ENCODE results near the gene SLC25A39.
A peak's percentile ranks its signal among the peaks of the same experiment; 100 is the strongest.
"Not testable (repeated sequence)": the region's sequence is repeated elsewhere in the genome, so short reads cannot be mapped to it uniquely, and the experiment has no call there.

Gene SLC25A39, protein sequence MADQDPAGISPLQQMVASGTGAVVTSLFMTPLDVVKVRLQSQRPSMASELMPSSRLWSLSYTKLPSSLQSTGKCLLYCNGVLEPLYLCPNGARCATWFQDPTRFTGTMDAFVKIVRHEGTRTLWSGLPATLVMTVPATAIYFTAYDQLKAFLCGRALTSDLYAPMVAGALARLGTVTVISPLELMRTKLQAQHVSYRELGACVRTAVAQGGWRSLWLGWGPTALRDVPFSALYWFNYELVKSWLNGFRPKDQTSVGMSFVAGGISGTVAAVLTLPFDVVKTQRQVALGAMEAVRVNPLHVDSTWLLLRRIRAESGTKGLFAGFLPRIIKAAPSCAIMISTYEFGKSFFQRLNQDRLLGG

DNA sequence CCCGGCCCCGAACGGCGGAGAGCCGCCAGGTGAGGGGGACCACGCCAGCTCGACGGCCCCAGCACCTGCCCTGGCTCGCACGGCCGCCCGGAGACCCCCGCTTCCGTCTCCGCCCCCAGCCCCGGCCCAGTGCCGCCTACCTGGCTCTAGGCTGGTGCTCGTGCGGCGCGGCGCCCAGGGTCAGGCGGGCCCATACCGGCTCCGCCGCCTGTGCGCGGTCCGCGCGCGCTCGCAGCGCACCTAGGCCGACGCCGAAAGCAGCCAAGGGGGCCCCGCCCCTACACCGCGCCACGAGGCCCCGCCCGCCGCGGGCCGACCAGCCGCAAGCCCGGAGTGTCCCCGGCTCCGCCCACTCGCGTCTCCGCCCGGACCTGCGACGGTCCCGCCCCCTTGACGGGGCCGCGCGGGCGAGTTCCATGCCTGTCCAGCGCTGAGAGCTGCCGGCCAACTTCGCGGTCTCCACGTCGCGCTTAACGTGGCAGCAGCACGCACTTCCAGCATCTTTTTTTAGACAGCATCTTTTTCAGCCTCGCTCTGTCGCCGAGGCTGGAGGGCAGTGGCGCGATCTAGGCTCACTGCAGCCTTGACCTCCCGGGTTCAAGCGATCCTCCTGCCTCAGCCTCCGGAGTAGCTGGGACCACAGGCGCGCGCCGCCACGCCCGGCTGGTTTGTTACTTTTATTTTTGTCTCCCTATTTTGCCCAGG, at the start of gene SLC25A39:
Gene SLC25A39, minus strand, starts transcription at position 253 of the 705 bp plus-strand sequence. CDS start 1,261 bp downstream, outside the sequence.
- peak; percentile 90 to 93 for DNase-seq (ENCODE audit: low read depth in 2 of 2)

DNA sequence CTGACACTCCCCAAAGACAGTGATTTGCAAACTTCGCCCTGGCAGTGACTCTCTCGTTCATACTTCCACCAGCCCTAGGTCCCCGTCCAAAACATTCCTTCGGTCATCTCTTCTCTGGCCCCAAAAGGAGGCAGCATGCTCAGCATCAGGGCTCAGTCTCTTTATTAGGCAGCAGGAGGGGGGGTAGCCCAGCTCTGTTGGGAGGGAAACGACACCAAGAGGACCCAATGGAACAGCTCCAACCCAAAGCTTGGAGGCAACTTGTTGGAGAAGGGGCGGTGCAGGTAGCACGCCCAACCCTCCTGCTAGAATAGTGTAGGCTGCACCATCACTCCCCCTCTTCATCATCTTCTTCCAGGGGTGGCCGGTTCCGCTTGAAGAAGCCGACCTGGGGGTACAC, 47.4 kb upstream of the SLC25A39 start:
- no peak for DNase-seq (ENCODE audit: low read depth in 2 of 2)

DNA sequence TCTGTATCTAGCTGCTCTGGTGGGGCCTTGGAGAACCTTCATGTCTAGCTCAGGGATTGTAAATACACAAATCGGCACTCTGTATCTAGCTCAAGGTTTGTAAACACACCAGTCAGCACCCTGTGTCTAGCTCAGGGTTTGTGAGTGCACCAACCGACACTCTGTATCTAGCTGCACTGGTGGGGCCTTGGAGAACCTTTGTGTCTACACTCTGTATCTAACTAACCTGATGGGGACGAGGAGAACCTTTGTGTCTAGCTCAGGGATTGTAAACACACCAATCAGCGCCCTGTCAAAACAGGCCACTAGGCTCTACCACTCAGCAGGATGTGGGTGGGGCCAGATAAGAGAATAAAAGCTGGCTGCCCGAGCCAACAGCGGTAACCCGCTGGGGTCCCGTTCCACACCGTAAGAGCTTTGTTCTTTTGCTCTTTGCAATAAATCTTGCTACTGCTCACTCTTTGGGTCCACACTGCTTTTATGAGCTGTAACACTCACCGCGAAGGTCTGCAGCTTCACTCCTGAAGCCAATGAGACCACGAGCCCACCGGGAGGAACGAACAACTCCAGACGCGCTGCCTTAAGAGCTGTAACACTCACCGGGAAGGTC, 44.9 kb upstream of the SLC25A39 start:
- DNase-seq (ENCODE audit: low read depth in 2 of 2), result not testable (repeated sequence)

DNA sequence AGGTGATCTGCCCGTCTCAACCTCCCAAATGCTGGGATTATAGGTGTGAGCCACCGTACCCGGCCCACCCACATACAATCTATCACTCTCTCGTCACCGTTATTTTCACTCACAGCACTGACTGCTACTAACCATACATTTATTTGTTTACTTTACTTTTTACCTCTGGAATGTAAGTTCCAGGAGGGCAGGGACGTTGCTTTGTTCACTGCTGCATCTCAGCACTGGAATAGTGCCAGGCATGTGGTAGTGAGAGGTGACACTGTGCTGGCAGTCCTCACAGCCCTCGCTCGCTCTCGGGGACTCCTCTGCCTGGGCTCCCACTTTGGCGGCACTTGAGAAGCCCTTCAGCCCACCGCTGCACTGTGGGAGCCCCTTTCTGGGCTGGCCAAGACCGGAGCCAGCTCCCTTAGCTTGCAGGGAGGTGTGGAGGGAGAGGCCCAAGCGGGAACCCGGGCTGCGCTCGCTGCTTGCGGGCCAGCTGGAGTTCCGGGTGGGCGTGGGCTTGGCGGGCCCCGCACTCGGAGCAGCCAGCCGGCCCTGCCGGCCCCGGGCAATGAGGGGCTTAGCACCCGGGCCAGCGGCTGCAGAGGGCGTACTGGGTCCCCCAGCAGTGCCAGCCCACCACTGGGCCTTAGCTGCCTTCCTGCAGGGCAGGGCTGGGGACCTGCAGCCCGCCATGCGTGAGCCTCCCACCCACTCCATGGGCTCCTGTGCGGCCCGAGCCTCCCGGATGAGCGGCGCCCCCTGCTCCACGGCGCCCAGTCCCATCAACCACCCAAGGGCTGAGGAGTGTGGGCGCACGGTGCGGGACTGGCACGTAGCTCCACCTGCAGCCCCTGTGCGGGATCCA, 44.0 kb upstream of the SLC25A39 start:
- DNase-seq (ENCODE audit: low read depth in 2 of 2), result not testable (repeated sequence)

DNA sequence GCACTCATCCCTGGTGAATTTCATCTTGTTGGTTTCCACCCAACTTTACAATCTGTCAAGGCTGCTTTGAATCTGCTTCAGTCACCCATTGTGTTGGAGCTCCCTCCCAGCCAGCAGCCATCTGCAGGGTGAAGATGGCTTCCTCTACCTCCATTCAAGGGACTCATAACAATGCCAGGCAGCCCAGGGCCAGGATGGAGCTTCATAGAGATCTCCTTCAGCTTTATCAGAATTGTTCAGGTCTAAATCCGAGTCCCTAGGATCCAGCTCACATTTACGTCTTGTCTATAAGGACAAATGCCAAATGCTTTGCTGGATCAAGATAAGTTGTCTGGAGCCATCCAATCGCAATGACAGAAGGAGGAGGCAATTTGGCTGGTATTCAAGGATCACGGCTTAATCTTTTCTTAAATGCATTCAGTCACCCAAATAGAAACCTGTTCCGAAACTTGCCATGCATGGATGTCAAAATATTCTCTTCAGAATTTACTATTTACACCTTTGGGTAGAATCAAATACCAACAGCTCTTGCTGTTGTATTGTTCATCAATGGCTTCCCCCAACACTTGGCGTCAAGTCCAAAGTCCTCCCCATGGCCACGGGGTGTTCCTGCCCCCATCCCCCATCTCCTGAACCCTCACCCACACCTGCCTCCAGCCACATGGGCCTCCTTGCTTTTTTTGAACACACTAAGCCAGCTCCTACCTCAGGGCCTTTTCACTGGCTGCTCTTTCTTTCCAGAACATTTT, 42.8 kb upstream of the SLC25A39 start:
- DNase-seq (ENCODE audit: low read depth in 2 of 2), result no peak

DNA sequence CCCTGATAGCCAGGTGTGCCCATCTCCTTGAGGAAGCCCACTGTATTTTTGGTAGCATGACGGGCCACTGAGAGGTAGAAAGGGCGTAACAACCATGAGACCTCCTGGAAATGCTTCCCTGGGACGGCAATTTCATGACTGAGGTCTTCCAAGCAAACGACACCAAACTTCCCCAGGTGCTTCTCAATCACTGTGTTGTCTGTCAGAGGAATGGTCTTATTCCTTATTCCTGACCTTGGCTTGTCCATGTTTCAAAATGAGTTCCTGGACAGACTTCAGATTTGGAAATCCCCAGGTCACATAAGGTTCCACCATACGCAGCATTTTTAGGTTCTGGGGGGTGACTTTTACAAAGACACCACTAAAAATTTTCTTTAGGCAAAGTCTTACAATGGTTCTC, 40.4 kb upstream of the SLC25A39 start:
- not testable (repeated sequence) for DNase-seq (ENCODE audit: low read depth in 2 of 2)

DNA sequence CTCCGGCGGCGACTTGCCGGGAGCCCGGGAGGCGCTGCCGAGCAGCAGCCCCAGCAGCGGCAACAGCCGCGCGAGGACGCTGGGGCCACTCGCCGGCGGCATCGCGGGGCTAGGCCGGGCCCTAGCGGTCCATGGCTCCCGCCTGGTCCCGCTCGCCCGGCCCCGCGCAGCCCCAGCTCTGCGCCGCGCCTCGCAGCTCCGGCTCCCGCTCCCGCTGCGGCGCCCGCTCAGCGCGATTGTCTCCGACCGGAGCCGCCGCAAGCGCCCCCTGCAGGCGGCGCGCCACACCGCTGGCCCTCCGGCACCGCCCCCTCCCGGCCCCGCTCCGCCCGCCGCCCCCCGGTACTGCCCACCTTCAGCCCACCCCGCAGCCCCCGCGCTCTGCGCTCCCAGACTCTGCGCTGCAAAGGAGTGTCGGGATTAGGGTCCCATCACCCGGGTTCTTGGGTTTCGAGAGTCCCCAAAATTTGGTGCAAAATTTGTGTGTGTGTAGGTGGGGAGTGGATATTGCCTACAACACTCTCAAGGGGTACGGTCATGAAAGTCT, 39.1 kb upstream of the SLC25A39 start, which contains the start of gene FAM171A2:
Gene FAM171A2, minus strand, starts transcription at position 241 of the 547 bp plus-strand sequence. Its CDS starts 139 bp downstream, at position 102.
- peak; percentile 27 to 37 for DNase-seq (ENCODE audit: low read depth in 2 of 2)

DNA sequence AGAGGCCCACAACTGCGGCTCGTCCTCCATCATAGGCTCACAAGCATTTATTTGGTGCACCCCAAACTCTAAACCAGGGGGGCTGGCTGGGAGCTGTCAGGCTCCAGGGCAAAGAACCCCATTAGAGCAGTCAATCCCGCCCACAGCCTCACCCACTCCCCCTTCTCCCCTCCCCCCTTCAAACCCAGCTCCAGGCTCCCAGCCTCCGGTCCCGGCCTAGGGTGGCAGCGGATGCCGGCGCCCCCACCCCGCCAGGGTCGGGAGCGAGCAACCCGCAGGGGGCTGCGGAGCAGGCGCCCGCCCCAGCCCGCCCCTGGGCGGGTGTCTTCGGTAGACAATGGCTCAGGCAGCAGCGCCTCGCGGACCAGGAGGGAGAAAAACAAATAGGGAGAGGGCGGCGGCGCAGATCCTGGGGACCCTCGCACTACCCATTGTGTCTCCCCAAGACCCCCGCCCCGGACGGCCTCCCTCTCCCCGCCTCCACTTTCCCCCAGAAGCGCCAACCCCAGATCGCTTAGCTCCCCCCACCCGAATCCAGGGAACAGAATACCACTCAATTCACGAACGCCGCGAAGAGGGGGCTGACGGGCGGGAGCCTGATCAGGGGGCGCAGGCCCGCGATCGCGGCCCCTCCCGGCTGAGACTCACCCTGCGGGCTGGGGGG, 38.5 kb upstream of the SLC25A39 start:
- no peak for DNase-seq (ENCODE audit: low read depth in 2 of 2)

DNA sequence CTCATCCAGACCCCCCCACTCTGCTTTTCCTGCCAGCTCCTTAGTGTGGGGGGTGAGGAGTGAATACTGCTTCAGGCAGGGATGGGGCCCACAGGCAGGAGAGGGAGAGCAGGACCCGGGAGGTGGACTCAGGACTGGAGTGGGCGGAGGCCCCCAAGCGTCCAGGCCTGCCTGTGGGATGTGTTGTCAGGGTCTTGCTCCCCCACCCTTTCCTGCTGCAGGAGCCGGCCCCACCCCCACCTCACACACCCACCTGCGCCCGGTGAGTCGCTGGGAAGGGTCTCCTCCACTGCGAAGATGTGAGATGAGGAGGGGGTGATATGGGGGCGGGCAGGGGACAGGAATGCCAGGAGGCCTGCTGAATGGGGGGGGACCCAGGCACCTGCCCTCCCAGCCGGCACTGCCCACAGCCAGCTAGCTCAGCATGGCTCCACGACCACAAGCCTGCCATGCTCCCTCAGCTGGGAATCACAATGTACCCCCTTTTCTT, 37.9 kb upstream of the SLC25A39 start:
- DNase-seq (ENCODE audit: low read depth in 2 of 2), result no peak

DNA sequence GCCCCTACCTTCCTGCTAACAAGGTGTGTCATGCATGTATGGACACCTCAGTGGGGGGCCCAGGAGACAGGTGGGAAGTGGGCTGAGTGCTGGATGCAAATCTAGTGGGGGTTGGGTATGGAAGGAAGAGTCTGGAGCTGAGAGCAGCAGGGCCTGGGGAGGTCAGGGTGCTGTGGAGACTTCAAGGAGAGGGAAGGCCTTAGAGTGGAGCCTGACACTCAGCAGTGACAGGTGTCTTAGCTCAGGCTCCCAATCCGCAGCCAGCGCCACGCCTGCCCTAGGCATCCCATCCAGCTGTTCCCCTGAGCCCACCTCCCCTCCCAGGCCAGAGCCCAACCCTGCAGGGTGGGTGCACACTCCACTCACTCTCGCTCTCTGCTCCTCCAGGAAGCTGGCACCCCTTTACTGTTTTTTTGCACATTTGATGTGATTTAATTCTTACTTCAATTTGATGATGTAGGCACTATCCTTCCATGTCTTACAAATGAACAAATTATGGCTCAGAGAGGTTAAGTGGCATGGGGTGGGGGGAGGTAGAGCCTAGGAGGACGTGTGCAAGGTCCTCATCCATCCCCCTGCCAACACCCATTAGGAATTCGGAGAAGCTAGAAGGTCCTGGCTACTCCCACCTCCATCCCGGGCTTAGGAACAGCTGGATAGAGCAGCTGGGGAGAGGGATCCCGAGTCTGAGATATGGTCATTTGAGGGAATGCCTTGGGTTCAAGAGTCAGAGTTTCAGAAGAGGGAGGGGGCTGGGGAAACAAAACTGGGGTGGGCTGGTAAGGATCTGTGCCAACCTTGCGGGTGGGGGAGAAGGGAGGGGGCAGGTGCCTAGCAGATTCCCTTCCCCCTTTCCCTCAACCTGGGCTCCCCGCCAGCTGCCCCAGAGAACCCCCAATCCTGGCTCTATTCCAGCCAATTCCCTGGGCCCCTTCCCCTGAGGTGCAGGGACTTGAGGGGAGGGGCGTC, 37.0 kb upstream of the SLC25A39 start:
- DNase-seq (ENCODE audit: low read depth in 2 of 2), result no peak

DNA sequence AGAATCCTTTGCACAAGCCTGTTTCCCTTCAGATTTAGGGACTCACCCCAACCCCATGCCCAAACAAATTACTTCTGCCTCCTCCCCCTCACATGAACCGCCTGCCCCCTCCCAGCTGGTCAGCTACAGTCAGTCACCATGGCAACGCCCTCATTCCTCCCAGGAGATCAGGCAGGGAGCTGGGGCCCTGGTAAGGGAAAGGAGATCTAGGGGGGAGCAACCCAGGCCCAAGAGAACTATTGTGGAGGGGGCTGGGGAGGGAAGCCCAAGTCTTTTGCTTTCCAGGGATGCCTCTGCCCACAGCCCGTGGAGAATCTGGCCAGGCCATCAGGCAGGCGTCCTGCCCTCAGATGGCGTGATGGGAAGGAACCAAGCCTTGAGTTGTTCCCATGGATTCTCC, 36.2 kb upstream of the SLC25A39 start:
- DNase-seq (ENCODE audit: low read depth in 2 of 2), result no peak

DNA sequence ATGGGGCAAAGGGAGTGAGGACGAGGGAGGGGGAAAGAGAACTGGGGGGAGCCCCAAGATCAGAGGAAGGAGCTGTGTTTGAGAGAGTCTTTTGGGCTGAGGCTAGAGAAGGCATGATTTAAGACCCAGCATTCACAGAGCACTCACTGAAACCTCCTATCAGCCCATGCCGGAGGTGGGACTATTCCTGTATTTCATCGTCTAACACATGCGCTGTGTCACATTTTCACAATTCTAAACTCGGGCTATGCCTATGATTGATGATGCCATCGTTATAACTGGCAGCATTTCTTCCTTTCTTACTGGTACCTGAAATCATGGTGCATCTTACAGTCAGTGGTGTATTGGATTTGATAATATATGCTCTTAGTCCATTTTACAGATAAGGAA, 35.5 kb upstream of the SLC25A39 start:
- DNase-seq (ENCODE audit: low read depth in 2 of 2), result no peak

DNA sequence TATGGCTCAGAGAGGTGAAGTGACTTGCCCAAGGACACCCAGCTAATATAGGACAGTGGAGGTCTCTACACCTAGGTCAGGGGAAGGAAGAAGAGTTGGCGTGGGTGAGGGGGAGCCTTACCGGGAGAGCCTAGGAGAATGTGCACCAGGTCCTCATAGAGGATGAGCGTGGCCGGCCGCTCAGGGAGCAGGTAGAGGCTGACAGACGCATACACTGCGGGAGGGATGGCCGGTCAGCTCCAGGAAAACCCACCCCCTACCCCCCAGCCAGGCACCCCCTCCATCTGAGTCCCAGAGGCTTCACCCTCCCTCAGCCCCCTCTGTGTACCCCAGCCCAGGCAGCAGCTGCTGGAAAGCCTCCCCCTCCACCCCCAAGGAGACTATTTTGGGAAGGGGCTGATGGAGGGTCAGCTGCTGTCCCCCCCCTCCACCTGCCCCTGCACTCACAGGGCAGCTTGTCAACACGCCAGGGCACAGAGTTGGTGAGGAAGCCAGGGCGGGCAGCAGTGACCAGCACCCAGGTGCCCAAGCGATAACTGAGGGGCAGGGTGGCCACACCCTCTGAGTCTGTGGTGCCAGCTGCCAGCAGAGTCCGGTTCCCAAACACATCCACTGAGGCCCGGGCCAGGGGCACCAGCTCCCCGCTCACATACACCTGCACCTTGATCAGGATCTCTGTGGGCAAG, 35.0 kb upstream of the SLC25A39 start:
- DNase-seq (ENCODE audit: low read depth in 2 of 2), result no peak

DNA sequence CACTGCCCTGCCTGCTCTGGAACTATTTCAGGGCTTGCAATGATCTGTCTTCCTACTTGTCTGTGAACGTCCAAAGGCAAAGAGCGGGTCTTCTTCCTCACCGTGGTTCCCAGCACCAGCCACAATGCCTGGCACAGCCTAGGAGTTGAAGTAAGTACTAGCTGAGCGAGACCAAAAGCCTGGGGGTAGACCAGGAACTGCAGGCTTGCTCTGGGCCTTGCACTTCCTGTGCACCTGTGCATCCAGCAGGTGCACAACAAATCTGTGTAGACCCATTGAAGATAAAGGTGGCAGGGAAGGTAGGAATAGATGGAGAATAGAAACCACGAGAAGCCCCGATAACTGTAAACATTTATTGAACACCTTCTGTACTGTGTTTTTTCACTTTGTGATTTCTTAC, 34.4 kb upstream of the SLC25A39 start:
- DNase-seq (ENCODE audit: low read depth in 2 of 2), result no peak

DNA sequence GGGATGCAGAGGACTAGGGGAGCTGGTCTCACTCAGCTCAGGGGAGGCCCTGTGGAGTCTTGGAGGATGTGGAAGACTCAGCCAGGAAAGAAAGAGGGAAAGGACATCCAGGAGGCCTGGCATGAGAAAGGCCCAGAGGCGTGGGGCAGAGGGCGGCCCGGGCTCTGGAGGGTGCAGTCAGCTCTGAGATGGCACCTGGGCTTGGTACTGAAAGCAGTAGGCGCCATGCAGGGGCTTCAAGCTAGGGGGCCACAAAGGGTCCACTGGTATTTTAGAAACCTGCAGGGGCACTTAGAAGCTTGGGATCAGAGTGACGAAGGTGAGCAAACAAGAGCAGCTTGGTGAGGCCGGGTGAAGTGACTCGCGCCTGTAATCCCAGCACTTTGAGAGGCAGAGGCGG, 33.4 kb upstream of the SLC25A39 start:
- DNase-seq (ENCODE audit: low read depth in 2 of 2), result no peak

DNA sequence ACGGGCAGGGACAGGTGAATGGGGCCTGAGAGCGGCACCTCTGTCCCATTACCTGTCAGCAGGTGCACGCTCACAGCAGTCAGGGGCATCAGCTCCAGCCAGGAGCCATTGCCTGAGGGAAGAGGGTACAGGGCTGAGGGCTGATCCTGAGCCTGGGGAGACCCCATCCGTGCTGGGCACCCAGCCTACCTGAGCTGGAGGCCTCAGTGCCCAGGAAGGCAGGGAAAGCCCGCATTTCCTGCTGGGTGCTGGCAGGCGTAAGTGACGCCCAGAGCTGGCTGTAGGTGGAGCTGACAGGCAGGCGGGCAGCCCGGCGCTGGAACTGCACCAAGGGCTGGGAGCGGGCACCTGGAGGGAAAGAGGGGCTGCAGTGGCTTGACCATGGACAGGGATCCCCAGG, 31.6 kb upstream of the SLC25A39 start:
- DNase-seq (ENCODE audit: low read depth in 2 of 2), result no peak

DNA sequence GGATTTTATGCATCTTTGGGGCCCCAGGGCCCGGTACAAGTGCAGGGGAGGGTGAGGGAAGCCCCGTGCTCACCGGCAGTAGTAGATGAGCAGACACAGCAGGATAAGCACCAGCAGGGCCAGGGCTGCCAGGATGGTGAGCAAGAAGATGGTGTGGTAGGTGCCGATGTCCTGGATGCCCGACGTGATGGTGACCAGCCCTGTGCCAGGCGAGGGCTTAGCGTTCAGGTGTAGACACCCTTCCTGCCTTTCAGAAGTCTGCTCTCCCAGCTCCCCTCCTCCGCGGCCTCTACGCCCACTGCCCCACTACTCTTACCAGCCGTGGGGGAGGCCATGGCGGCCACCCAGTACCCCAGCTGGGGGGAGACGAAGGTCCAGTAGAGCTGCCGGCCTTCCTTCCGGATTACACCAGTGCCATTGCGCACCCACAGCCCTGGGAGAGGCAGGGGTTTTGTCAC, 31.0 kb upstream of the SLC25A39 start:
- DNase-seq (ENCODE audit: low read depth in 2 of 2), result no peak

Measured in stimulated activated CD8-positive, alpha-beta memory T cell treated with anti-CD3 and anti-CD28 coated beads, Interleukin-7, amount 100 ng/mL, for 1 hour (primary cell).